ENCODE data around the gene DICER1.

DICER1 gene

GRCh38 chr14:95052016-95052585 is 105.2 kb downstream of the DICER1 start:
- H3K4me3 ChIP-seq (ENCODE audit: low read depth, low read length) = no peak overlapping the region
- no peak for TF ChIP-seq CTCF (conservative IDR thresholded peaks at IDR 0.05; ENCODE audit: low read depth, low read length)
- no peak for DNase-seq (ENCODE audit: low read depth)

- no peak for DNase-seq (ENCODE audit: low read depth)
- TF ChIP-seq CTCF (conservative IDR thresholded peaks at IDR 0.05; ENCODE audit: low read depth, low read length) = no peak
- H3K4me3 ChIP-seq (ENCODE audit: low read depth, low read length) = no peak overlapping the region
Observed at GRCh38 chr14:95049952-95050351, 107.4 kb downstream of the DICER1 start.

- DNase-seq (ENCODE audit: low read depth) = no peak
- no peak for TF ChIP-seq CTCF (conservative IDR thresholded peaks at IDR 0.05; ENCODE audit: low read depth, low read length)
- no peak overlapping the region for H3K4me3 ChIP-seq (ENCODE audit: low read depth, low read length)
Observed at GRCh38 chr14:95048771-95049312, 108.5 kb downstream of the DICER1 start.

- no peak for DNase-seq (ENCODE audit: low read depth)
- TF ChIP-seq CTCF (conservative IDR thresholded peaks at IDR 0.05; ENCODE audit: low read depth, low read length) = no peak
- no peak overlapping the region for H3K4me3 ChIP-seq (ENCODE audit: low read depth, low read length)
Observed at GRCh38 chr14:95047754-95048153, 109.6 kb downstream of the DICER1 start.

- TF ChIP-seq CTCF (conservative IDR thresholded peaks at IDR 0.05; ENCODE audit: low read depth, low read length) = no peak
- H3K4me3 ChIP-seq (ENCODE audit: low read depth, low read length) = no peak overlapping the region
- no peak for DNase-seq (ENCODE audit: low read depth)
Observed at GRCh38 chr14:95046711-95047681, 110.3 kb downstream of the DICER1 start.

- no peak for TF ChIP-seq CTCF (conservative IDR thresholded peaks at IDR 0.05; ENCODE audit: low read depth, low read length)
- DNase-seq (ENCODE audit: low read depth) = no peak
- H3K4me3 ChIP-seq (ENCODE audit: low read depth, low read length) = no peak overlapping the region
Observed at GRCh38 chr14:95045836-95046430, 111.4 kb downstream of the DICER1 start.

Measured in choroid plexus epithelial cell (primary cell).